Measurements from ENCODE around the gene TPRG1L. TPM values are rescaled to one million over a fixed set of nuclear protein-coding genes. Genes with fewer than 3 reads are reported as not detected.

The TPRG1L gene
- total and polyA plus RNA-seq, 2 of the 4 experiments (the other 2 are of a cell fraction), result 25.3 to 39.5 TPM

- intact Hi-C loops (cut with micrococcal nuclease), result no loop called here
Measured at GRCh38 chr1:3645247-3645646, 20.4 kb downstream of the TPRG1L start.

More at GRCh38 chr1:3645247-3645646, 20.4 kb downstream of the TPRG1L start:
- no peak overlapping the region for H2BK15ac ChIP-seq (ENCODE audit: low read depth, low read length)
- H3K23ac ChIP-seq (ENCODE audit: low read depth, low read length), result no peak overlapping the region
- H3K56ac ChIP-seq (ENCODE audit: extremely low read depth, insufficient read depth, low read length), result no peak overlapping the region
- no peak overlapping the region for H4K8ac ChIP-seq (ENCODE audit: low read depth in 2 of 2, low read length in 2 of 2)
- H3K9me3 ChIP-seq (ENCODE audit: control insufficient read depth, insufficient read depth, low read length), result no peaks in the 10 kb centered on the region
- peaks cover 4 to 15% of the 10 kb centered on the region in 2 experiments for H3K79me1 ChIP-seq (ENCODE audit: low read depth in 1 of 2, low read length in 2 of 2)
- H2BK120ac ChIP-seq (ENCODE audit: low read depth, low read length), result no peak overlapping the region
- 0 out of 2 replicates have a peak, but pooled peaks cover 3% of the 10 kb centered on the region for H3K9me1 ChIP-seq (ENCODE audit: insufficient read depth, low read length)
- no peak overlapping the region for H3K4me2 ChIP-seq (ENCODE audit: low read depth, low read length)
- H3K4ac ChIP-seq (ENCODE audit: low read depth, low read length), result no peak overlapping the region
- no peak overlapping the region for H3K27ac ChIP-seq (ENCODE audit: insufficient read depth, low read length)
- no peak overlapping the region for H4K5ac ChIP-seq (ENCODE audit: low read depth, low read length)
- in situ Hi-C loops (cut with MboI; ENCODE audit: low sequenced_read_pairs) (no loop called here), dilution Hi-C loops (cut with HindIII; ENCODE audit: low sequenced_read_pairs, unreplicated experiment) (no loop called here)
- H3K27me3 ChIP-seq (ENCODE audit: control insufficient read depth, insufficient read depth, low read length), result no peaks in the 10 kb centered on the region
- no peak overlapping the region for H2AFZ ChIP-seq (replicated peaks; ENCODE audit: low read length, poor library complexity)
- H2AK9ac ChIP-seq (replicated peaks; ENCODE audit: low read depth, low read length, poor library complexity), result no peak overlapping the region
- H2AK5ac ChIP-seq (ENCODE audit: low read depth, low read length), result no peak overlapping the region
- no peak overlapping the region for H2BK5ac ChIP-seq (ENCODE audit: low read depth, low read length, poor library complexity, severe bottlenecking)
- H4K20me1 ChIP-seq (ENCODE audit: insufficient read depth, low read length), result no peaks in the 10 kb centered on the region
- BruUV-seq (replicated peaks), result no TSS peak
- ChIA-PET CTCF (no interaction called here), POLR2A (ENCODE audit: unreplicated experiment) (no interaction called here)
- no peak overlapping the region for H2BK20ac ChIP-seq (ENCODE audit: low read depth, low read length)
- DNase-seq (no peak), ATAC-seq (ENCODE audit: low read depth) (no peak)
- TF ChIP-seq CTCF (conservative IDR thresholded peaks at IDR 0.05; ENCODE audit: low read depth, low read length) (no peak), SMC3 (IDR thresholded peaks at IDR 0.05; ENCODE audit: low read depth, low read length) (no peak), USF2 (IDR thresholded peaks at IDR 0.05; ENCODE audit: low read depth, low read length) (no peak), MAZ (IDR thresholded peaks at IDR 0.05; ENCODE audit: borderline replicate concordance, low read depth, low read length) (no peak), BHLHE40 (IDR thresholded peaks at IDR 0.05; ENCODE audit: low read depth, low read length) (no peak)
- no peak overlapping the region for H3K14ac ChIP-seq (replicated peaks; ENCODE audit: low read depth, low read length)
- peaks cover 25% of the 10 kb centered on the region for H3K36me3 ChIP-seq (ENCODE audit: control insufficient read depth, insufficient read depth, low read length)
- H3K18ac ChIP-seq (ENCODE audit: low read depth, low read length), result no peak overlapping the region
- no peak overlapping the region for H3K9ac ChIP-seq (ENCODE audit: low read depth, low read length)
- no peak overlapping the region for H4K91ac ChIP-seq (ENCODE audit: insufficient read depth, low read depth, low read length)
- H3K4me1 ChIP-seq (ENCODE audit: control insufficient read depth, insufficient read depth, low read length), result no peaks in the 10 kb centered on the region
- no peak overlapping the region for H3K4me3 ChIP-seq (ENCODE audit: insufficient read depth, low read depth, low read length)
- WGBS, 2 experiments (ENCODE audit: extremely low coverage in 2 of 2, insufficient read length in 1 of 2), result 91% methylated on average over 15 of the region's 43 CpGs; no CpG with 5 or more reads in 1 of the 2 experiments

All from IMR-90 (cell line).